Urinary bladder (tissue), 4 donors: ENCODE data around the gene MUC2. TPM values are rescaled to one million over a fixed set of nuclear protein-coding genes. Genes with fewer than 3 reads are reported as not detected.

Experiments
- DNase-seq: peaks from one replicate; pipeline ENCODE4 v3.0.0-alpha.2; 2015; ENCODE audit errors: extremely low spot score
- H3K27ac ChIP-seq: one replicate; pipeline ENCODE4 v1.5.1; 2013; ENCODE audit warnings: low read depth, mild to moderate bottlenecking, moderate library complexity
- H3K36me3 ChIP-seq: one replicate; pipeline ENCODE4 v1.6.1; 2013; ENCODE audit warnings: mild to moderate bottlenecking, moderate library complexity; ENCODE audit not compliant: insufficient read depth
- H3K4me1 ChIP-seq: one replicate; pipeline ENCODE4 v1.6.1; 2013; ENCODE audit warnings: mild to moderate bottlenecking, moderate library complexity; ENCODE audit not compliant: insufficient read depth
- H3K4me3 ChIP-seq: one replicate; pipeline ENCODE4 v1.5.1; 2013; ENCODE audit warnings: low read depth, low read length
- WGBS: extraction: QIAGEN DNeasy Blood & Tissue Kit; methylation state at CpG from one replicate; pipeline ENCODE4 v1.1.7; 2013; 5-methylcytosine and 5-hydroxymethylcytosine counted together
- polyA plus RNA-seq: library from polyadenylated mRNA; stranded (reverse); fragments of 200-250 nt; gene quantifications from one replicate; pipeline ENCODE4 v1.2.3, GENCODE V29; 2013
- total RNA-seq: library from RNA; depleted of rRNA; stranded (reverse); fragments of >200 nt; gene quantifications from one replicate; pipeline ENCODE4 v1.2.3, GENCODE V29; 2014
- donor health status: healthy with polysubstance abuse.
- donor health status: healthy.

The MUC2 gene
- total RNA-seq (not detected), polyA plus RNA-seq (0.01 TPM)

DNA sequence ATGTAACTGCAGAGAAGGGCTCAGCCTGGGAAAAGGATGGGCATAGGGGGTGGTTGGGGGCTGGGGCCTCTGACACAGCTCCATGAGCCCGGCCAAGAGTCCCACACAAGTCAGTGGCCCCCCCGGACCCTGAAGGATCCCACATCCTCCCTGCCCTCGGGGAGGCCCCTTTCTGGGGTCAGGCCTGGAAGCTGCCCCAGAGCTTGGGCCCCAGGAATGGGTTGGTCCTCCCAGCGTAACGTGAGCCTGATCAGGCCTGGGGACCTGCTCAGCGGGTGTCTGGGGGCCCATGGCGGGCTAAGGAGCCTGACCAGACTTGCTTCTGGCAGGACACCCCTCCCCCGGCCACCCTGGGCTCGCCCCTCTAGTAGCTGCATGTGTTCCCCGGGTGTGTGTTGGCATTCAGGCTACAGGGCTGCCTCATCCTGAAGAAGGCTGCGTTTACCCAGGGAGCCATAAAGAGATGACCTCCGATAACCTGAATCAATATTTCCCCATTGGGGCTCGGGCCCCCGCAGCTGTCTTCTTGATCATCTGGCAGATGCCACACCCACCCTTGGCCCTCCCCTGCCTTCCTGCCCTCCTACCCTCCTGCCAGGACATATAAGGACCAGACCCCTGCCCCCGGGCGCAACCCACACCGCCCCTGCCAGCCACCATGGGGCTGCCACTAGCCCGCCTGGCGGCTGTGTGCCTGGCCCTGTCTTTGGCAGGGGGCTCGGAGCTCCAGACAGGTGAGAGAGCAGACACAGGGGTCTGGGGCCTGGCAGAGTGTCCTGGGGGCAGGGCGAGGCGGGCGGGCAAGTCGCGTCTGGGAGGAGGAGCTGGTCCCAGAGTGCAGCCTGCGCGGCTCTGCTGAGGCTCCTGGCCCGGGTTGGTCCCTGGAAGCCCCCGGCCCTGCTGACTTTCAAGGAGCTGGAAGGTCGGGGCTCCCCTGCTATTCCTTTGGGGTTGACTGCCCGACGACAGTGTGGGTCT is at the start of gene MUC2:
Gene MUC2, plus strand, starts transcription at position 631 of the 978 bp plus-strand sequence.
- DNase-seq, result no peak
- 77% methylated on average over 32 of the region's 32 CpGs for WGBS
- H3K4me3 ChIP-seq, result no peak within 1 kb of the TSS
- H3K4me1 ChIP-seq, result no peaks in the 10 kb centered on the region
- no peak within 1 kb of the TSS for H3K27ac ChIP-seq
- H3K36me3 ChIP-seq, result no peaks in the 10 kb centered on the region

- no peak for DNase-seq
- WGBS, result 74% methylated on average over 35 of the region's 35 CpGs
- no peak overlapping the region for H3K27ac ChIP-seq
- H3K36me3 ChIP-seq, result no peaks in the 10 kb centered on the region
- no peaks in the 10 kb centered on the region for H3K4me1 ChIP-seq
- H3K4me3 ChIP-seq, result no peak overlapping the region
These were observed 49.1 kb upstream of the MUC2 start for GRCh38 chr11:1025410-1026162.

- H3K36me3 ChIP-seq, result no peaks in the 10 kb centered on the region
- H3K27ac ChIP-seq, result no peak overlapping the region
- no peak overlapping the region for H3K4me3 ChIP-seq
- no peak for DNase-seq
- H3K4me1 ChIP-seq, result no peaks in the 10 kb centered on the region
- WGBS, result 87% methylated on average over 14 of the region's 14 CpGs
These were observed 48.6 kb upstream of the MUC2 start for GRCh38 chr11:1026163-1026450.

DNA sequence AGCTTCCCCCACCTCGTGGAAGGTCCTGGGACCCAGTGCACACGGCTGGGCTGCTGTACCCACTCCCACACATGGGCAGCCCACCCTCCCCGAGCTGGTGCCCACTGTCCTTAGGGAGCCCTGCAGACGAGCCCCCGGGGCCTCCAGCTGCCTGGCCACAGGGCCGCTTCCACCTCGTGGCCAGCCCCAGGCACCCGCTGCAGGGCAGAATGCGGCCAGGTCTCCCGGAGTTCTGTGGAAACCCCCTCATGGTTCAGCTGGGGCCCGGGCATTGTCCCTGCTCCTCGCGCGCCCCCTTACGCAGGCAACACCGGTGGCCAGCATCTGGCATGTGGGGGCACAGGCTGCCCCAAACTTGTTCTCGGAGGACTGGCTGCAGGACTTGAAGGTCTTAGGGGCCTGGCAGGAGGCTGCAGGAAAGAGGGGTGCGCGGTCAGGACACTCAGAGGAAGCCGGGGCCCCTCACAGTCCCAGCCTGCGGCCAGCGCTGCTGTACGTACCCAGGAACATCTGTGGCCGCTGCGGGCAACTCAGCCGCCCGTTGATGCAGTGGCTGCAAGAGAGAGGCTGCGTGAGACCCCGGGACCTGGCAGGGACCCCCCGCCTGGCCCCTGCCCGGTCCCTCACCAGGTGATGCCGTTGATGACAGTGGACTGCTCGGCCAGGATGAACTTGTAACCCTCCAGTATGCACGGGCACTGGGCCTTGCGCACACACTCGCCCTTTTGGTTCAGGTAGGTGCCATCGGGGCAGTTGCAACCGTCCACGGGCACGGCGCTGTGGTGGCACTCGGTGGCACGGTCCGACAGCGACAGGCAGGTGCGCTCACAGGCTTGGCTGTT is 47.8 kb upstream of the MUC2 start:
- Histone ChIP-seq H3K27ac (no peak overlapping the region), H3K36me3 (no peaks in the 10 kb centered on the region), H3K4me1 (no peaks in the 10 kb centered on the region), H3K4me3 (no peak overlapping the region)
- WGBS, result 88% methylated on average over 46 of the region's 46 CpGs
- no peak for DNase-seq

- Histone ChIP-seq H3K4me1 (no peaks in the 10 kb centered on the region), H3K4me3 (no peak overlapping the region), H3K27ac (no peak overlapping the region), H3K36me3 (no peaks in the 10 kb centered on the region)
- no peak for DNase-seq
- 84% methylated on average over 36 of the region's 36 CpGs for WGBS
These were observed 47.0 kb upstream of the MUC2 start for GRCh38 chr11:1027483-1028290.

DNA sequence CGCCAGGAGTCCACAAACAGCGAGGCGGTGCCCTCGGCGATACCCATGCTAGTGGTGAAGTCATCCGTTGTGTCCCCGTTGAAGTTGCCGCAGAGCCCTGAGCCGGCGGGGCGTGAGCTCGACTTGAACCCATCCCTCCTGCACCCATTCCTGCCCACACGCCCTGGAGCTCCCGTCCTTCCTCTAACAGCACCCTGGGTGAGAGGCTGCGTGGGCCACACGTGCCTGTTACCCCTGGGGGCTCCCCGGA is 46.5 kb upstream of the MUC2 start:
- 83% methylated on average over 17 of the region's 17 CpGs for WGBS
- Histone ChIP-seq H3K27ac (no peak overlapping the region), H3K4me1 (no peaks in the 10 kb centered on the region), H3K36me3 (no peaks in the 10 kb centered on the region), H3K4me3 (no peak overlapping the region)
- DNase-seq, result no peak

GRCh38 chr11:1028616-1029015 is 46.1 kb upstream of the MUC2 start:
- no peak for DNase-seq
- no peak overlapping the region for H3K4me3 ChIP-seq
- H3K27ac ChIP-seq, result no peak overlapping the region
- 78% methylated on average over 14 of the region's 14 CpGs for WGBS
- no peaks in the 10 kb centered on the region for H3K4me1 ChIP-seq
- H3K36me3 ChIP-seq, result no peaks in the 10 kb centered on the region

- 85% methylated on average over 25 of the region's 25 CpGs for WGBS
- Histone ChIP-seq H3K36me3 (no peaks in the 10 kb centered on the region), H3K4me1 (no peaks in the 10 kb centered on the region)
These were observed 45.6 kb upstream of the MUC2 start for GRCh38 chr11:1029051-1029450.

DNA sequence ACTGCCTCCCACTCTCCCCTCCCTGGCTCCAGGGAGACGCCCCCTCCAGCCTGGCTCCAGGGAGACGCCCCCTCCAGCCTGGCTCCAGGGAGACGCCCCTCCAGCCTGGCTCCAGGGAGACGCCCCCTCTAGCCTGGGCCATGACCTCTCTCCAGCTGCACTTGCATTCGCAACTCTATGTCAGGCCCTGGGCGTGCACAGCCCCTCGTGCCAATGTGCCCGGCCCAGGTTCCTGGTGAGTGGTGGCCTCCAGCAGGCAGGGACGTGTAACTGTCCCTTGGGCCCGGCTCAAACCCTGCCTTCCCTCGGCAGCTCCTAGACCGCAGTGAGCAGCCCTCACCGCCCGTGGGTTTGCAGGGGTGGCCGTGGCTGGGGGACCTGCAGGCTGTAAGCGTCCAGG is 45.0 kb upstream of the MUC2 start:
- Histone ChIP-seq H3K4me1 (no peaks in the 10 kb centered on the region), H3K36me3 (no peaks in the 10 kb centered on the region), H3K27ac (no peak overlapping the region), H3K4me3 (no peak overlapping the region)
- DNase-seq, result no peak
- WGBS, result 46% methylated on average over 16 of the region's 16 CpGs

More at GRCh38 chr11:1029051-1029450, 45.6 kb upstream of the MUC2 start:
- H3K27ac ChIP-seq, result no peak overlapping the region
- no peak for DNase-seq
- H3K4me3 ChIP-seq, result no peak overlapping the region

DNA sequence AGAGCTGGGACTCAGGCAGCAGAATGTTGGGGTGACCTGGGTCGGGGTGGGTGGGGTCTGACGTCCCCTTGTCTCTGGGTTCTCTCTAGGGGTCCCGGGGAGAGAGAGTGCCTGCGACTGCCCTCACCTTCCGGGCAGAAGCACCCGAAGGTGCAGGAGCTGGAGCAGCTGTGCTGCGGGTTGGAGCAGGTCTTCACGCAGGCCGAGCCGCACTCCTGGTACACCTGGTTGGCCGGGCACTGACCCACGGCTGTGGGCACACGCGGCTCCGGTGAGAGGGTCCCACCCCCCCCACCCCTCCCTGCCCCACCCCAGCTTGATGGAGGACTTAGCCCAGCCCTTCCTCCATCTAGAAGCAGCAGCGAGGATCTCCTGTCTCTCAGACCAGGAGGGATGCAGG is 44.6 kb upstream of the MUC2 start:
- WGBS, result 75% methylated on average over 16 of the region's 16 CpGs
- H3K36me3 ChIP-seq, result no peaks in the 10 kb centered on the region
- no peak for DNase-seq
- no peaks in the 10 kb centered on the region for H3K4me1 ChIP-seq
- H3K4me3 ChIP-seq, result no peak overlapping the region
- H3K27ac ChIP-seq, result no peak overlapping the region

GRCh38 chr11:1030556-1030955 is 44.1 kb upstream of the MUC2 start:
- WGBS, result 58% methylated on average over 20 of the region's 20 CpGs
- Histone ChIP-seq H3K27ac (no peak overlapping the region), H3K4me3 (no peak overlapping the region), H3K4me1 (no peaks in the 10 kb centered on the region), H3K36me3 (no peaks in the 10 kb centered on the region)
- no peak for DNase-seq

DNA sequence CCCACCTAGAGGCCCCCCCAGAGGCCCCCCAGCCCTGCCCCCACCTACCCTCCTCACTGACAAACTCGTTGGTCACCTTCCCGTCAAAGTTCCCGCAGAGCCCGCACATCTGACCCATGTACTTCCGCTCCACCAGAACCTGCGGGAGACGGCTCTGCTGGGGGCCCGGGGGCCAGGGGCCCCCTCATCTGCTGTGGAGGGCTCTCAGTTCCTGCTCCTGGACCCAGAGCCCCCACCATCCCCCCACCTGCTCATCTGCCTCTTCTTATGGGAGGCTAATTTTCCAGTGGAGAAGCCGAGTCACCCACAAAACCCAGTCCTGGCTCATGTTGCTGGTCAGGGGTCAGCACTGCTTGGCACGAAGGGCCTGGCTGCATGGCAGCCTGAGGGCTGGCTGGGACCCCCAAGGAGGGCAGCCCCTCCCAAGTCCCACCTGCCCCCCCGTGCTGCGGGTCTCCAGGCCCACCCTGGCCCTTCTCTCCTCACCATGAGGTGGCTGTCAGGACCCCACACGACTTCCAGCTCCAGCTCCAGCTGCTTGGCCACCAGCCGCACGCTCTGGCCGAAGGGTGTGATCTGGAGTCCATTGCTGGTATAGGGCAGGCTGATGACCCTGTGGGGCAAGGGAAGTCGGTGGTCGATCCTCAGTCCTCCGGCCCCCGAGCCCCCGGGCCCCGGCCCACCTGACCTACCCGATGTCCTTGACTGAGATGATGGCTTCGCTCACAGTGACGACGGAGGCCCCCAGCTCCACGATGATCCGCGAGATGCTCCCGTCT is 43.4 kb upstream of the MUC2 start:
- H3K4me3 ChIP-seq, result no peak overlapping the region
- DNase-seq, result no peak
- WGBS, result 83% methylated on average over 30 of the region's 30 CpGs
- H3K27ac ChIP-seq, result no peak overlapping the region
- H3K4me1 ChIP-seq, result no peaks in the 10 kb centered on the region
- no peaks in the 10 kb centered on the region for H3K36me3 ChIP-seq
